ENCODE results near the gene UTF1.

The UTF1 gene

DNA sequence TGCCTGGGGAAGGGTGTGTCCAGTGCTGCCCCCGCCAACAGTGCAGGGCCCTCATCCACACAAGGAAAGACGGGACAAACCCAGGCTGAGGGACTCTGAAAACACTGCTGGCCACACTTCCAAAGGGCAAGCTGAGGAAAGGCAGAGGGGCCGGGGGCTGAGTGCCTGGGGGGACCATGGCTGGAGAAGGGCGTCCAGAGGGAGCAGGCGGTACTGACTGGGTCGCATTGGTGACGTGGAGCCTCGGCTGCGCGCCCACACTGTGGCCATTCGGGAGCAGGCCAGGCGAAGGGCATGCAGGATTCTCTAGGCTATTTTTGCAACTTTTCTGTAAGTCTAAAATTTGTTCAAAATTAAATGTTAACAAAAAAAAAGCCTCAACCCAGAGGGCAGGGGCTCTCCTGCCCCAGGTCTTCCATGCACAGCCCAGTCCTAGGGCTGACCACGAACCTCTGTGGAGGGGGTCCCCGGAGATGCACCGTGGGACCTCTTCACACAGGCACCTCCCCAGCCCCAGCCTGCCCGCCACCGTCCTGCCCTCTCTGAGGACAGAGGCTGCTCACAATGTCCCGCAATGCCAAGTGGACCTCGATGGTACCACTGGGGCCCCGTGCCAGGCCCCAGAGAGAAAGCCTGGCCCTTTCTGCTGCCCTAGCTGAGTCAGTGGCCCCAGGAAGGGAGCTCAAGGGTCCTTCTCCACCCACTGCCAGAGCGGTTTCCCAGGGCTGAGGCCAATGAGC, 36.2 kb downstream of the UTF1 start:
- DNase-seq = no peak

DNA sequence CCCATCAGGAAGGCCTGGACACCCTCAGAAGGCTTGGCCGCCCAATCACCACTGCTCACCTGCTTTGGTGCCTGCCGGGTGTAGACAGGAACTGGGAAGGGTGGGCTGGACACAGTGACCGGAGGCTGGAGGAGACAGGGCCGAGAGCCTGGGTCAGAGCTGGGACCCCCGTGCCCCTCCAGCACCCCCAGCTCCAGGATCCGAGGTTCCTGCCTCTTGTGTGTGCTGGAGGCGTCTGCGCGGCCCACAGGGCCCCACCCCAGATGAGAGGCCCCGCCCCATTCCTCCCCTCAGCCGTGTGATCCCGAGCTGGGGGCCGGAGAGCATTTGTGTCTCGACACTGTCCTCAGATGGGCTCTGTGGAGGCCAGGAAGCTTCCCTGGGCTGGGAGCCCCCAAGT, 37.3 kb downstream of the UTF1 start:
- no peak for DNase-seq

DNA sequence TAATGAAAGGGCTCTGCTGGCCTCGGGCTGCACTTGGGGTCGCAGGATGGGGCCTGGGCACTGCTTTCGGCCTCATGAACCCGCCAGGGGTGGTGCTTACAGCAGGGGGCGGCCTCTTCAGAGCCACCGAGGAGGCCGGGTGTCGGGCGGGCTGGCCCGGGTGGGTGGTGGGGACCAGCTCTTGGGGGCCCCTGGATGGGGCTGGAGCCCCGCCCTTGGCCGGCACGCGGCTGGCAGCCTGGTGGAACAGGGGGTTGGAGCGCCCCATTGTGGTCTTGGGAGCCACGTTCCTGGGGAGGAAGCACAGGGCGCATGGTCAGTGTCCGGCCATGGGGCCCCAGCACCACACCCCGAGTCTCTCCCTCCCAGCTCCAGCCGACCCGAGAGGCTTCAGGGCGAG, 37.8 kb downstream of the UTF1 start:
- DNase-seq = no peak

DNA sequence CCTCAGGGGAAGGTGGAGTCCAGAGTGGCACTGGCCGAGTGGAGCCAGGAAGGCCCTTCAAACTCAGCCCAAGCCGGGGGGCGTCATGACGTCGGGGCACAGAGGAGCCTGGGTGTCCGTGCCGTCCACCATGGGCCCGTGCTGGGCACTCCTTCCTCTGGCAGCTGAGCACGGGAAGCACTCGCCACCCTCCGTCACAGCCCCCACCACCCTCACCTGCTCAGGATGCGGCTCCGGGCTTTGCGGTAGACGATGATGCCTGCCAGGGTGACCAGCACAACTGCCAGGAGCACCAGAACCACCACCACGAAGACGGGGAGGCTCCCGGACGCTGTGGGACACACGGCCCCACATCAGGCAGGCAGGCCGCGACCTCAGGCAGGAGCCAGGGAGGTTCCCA, 38.5 kb downstream of the UTF1 start:
- DNase-seq = no peak

DNA sequence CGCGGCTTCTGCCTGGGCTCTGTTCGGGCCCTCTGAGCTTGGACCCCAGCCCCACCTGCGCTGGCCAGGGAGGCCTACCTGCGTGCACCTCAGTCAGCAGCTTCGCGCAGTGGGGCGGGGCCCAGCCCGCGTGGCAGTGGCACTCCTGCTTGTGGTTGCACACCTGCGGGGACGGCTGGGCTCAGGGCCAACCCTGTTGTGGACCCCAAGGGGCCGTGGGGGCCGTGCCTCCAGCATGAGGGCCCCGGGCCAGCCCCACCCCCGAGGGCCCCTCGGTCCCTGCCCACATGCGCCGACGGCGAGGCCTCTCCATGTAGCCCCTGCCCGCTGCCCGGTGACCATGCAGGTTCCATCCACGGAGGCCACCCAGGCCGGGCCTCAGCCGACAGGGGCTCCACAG, 39.4 kb downstream of the UTF1 start:
- DNase-seq = no peak

DNA sequence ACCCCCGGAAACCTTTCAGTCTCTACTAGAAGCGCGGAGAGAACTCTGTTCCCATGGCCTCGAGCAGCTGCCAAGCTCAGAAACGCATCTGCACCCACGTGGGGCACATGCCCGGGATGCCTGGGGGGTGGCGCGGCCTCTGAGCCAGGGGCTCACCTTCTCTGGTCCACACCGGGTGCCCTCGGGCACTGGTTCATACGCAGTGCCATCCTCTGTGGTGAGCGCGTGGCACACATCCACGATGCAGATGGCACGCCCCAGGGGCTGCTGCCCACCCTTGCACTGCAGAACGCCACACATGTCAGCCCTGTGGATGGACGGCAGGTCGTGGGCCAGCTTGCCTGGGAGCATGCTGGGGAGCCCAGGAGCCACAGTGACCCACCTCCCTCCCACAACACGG, 40.2 kb downstream of the UTF1 start:
- DNase-seq = no peak

DNA sequence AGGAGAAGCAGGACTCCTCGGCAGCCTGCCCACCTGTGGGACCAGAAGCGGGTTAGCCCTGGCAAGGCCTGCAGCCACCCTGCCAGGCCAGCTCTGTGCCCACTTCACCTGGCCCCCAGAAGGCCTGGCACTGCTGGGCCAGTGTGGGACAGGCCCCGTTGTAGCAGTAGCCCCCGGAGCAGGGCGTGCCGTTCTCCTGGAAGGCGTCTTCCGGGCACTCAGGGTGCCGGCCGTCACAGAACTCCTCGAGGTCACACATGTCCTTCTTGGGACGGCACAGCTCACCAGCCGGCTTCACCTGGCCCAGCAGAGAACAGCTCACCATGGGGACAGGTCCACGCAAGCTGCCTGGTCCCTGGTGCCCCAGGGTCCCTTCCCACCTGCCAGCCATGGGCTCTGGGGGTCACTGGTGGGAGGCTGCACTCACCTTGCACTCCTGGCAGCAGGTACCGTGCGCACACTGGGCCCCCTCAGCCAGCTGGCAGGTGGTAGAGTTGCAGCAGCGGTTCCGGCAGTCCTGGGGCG, 40.8 kb downstream of the UTF1 start:
- DNase-seq = no peak

DNA sequence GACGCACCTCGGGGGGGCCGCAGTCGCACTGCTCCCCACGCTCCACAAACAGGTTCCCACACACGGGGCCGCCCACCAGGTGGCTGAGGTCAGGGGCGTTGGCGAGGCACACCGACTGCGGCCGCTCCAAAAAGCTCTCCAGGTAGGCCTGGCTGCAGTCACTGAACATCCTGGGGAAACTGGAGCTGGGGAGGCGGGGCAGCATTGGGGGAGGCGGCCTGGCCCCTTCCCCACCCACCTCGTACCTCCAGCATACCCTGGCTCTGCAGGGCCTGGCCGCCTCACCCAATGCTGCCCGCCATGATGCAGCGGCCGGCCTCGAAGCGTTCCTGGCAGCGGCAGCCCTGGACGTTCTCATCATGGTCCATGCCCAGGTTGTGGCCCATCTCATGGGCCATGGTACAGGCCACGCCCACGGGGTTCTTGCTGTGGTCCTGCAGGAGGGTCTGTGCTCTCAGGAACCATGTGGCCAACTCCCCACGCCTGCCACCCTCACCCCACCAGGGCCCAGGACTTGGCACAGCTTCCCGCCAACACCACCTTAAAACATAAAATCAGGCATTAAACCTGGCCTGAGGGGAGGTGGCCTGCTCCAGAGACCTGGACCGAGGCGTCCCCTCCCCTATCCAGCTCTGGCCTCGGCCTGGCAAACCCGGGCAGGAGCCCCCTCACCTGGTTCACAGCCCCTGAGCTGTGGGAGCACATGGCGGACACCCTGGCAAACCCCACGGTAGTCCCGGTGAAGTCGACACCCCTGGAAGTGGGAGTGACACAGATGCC, 41.7 kb downstream of the UTF1 start:
- no peak for DNase-seq

DNA sequence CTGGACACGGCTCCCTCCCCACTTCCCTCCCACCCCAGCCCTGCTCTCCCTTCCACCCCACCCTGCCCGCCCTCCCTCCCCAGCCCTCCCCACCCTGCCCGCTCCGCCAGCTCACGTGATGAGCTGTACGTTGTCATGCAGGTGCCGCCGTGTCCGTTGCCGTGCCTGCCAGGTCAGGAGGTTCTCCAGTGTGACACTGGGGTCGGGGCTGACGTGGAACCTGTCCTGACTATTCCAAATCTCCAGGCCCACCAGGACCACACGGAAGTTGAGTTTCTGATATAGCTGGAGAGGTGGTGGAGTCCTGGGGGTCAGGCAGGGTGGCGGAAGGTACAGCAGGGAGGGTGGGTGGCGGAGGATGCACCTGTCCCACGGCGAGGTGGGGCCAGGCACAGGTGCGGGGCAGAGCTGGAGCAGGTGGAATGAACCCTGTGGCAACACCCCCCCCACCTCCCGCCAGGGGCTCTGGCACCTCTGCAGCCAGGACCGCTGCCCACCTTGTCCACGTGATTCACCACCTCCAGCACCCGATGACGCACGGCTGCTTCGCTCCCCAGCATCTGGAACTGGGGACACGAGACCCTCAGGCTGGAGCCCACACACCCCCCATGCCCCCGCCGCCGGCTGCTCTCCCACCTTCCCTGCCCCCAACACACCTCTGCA, 42.4 kb downstream of the UTF1 start:
- no peak for DNase-seq

DNA sequence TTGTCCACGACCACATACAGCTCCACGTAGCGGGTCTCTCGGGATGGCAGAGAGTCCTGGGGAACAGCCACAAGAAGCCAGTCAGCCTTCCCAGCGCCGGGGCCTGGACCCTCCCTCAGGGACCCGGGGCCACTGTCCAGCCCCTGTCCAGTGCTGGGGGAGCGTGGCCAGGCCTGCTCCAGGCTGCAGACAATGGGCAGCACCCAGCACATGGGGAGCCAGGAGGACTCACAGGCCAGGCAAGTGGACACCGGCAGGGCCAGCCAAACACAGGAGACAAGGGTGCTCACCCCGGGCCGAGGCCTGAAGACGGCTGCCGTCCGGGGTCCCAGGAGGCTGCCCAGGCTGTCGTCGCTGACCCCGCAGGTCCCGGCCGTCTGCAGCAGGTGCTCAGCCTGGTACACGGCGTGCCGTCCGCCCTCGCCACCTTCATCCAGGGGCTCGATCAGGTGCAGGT, 43.0 kb downstream of the UTF1 start:
- DNase-seq = no peak

DNA sequence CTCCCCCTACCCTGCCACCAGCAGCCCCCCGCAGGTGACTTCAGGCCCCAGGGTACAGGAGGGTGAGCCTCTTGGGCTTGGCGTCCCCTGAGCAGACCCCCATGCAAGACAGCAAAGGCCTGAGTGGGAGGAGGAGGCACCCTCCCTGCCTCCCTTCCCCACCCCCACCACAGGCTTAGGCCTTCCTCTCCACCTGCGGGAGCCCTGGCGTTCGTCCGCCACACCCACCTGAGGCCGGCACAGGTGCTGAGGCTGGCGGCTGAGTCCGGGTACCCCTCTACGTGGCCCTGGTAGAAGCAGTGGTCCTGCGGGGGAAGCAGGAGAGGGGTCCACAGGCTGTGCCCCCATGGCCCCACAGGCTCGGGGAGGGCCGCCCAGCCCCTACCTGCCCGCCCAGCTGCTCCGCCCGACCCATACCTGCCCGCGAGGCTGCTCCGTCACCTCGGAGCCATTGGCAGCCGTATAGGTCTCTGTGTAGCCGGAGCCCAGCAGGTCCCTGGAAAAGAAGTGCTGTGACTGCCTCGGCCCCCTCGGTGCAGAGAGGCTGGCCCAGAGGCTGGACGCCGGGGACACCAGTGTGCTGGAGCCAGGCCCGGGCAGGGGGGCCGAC, 43.6 kb downstream of the UTF1 start:
- no peak for DNase-seq

DNA sequence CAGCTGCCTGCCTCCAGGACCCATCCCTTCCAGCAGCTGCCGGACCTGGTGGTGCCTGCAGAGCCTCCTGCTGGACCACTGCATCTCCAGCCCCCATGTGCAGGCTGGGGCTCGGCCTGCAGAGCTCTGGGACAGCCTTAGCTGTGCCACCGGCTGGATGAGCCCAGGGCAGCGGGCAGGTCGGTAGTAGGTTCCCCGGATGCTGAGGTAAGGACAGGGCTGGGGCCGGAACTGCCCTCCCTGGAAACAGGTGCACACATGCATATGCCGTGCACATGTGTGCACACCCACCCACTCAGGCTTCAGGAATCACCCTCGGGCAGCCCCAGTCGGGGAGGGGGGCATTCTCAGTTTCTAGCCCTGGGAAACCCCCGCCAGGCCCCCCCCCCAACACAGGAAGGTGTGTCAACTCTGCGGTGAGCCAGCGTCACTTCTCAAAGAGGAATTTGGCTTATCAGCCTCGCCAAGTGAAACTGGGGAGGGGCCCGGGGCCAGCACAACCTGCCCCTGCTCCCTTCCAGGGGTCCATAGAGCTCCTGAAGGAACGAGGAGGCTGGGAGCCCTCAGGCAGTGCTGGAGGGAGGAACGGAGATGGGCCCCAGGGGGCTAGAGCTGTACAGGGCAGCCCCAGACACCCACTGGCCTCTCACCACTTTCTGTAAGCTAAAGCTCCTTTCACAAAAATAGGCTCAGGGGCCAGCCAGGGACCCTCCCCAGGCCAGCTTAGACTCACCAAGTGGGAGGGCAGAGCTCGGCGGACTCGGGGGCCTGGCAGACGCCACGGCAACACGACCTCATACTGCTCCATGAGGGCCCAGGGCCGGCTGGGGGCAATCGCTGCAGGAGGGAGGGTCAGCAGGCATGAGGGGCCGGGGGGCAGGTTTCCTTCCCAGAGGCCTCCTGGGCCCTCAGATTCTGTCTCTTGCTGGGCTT, 45.0 kb downstream of the UTF1 start:
- no peak for DNase-seq

DNA sequence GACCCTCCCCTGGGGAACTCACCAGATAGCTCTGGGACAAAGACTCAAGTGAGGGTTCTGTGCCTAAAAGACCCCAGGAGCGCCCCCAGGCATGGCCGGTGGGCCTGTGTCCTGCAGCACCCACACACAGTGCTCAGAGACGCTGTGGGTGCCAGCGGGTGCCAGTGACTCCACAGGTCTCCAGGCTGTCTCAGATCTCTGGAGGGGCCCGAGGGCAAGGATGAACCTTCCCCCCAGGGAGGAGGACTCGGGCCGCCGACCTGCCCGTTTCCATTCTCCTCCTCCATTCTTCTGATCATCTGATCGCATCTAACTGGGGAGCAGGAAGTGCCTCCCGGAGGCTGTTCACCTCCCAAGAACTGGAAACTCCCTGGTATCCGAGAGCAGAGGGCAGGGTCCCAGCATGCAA, 45.7 kb downstream of the UTF1 start:
- no peak for DNase-seq

DNA sequence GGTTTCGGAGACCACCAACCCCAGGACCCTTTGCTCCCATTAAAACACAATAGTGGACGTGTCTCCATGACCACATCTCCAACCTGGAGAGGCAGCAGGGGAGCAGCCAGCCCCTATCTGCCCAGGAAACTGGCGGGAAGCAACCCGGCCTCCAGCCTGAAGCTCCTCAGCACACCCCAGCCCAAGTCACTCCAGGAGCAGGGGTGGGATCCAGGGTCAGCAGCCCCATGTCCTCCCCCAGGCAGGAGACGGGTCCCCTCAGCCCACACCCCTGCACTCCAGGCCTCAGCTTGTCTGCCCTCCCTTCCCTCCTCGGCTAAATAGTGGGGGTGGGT, 46.0 kb downstream of the UTF1 start:
- DNase-seq = no peak

DNA sequence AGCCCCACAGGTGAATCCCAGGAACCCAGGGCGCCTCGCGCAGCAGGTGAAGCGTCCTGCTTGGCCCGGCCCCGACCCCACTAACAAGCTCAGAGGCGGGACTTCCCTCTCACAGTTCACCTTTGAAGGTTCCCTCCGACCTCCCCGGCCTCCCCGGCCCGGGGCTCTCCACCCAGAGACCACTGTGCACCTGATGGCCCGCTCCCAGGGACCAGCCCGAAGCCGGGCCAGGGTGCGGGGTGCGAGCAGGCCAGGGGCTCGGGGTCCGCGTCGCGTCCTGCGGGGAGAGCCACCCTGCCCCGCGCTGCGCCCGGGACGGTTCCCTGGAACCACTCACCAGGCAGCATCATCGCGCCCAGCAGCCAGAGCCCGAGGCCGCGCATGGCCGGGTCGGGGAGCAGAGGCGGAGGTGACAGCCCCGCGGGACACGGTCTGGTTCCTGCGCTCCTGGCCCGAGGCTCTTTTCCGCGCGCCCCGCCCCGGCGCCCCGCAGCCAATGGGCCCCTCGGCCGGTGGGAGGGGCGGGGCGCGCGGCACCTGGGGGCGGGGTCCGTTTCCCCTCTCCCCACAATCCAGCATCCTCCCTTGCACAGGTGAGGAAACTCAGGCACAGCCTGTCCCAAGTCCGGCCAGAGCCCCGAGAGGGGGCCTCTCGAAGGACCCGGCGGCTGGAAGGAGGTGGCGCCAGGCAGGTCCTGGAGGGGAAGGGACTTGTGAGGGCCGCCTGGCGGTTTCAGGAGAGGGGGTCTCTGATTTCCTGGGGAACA, 46.6 kb downstream of the UTF1 start, which contains the start of gene ADAM8:
Gene ADAM8 (minus strand): TSS at position 434 of the 767 bp plus-strand sequence. CDS start 51 bp downstream, at position 383.
- peak; percentile 11 for DNase-seq

DNA sequence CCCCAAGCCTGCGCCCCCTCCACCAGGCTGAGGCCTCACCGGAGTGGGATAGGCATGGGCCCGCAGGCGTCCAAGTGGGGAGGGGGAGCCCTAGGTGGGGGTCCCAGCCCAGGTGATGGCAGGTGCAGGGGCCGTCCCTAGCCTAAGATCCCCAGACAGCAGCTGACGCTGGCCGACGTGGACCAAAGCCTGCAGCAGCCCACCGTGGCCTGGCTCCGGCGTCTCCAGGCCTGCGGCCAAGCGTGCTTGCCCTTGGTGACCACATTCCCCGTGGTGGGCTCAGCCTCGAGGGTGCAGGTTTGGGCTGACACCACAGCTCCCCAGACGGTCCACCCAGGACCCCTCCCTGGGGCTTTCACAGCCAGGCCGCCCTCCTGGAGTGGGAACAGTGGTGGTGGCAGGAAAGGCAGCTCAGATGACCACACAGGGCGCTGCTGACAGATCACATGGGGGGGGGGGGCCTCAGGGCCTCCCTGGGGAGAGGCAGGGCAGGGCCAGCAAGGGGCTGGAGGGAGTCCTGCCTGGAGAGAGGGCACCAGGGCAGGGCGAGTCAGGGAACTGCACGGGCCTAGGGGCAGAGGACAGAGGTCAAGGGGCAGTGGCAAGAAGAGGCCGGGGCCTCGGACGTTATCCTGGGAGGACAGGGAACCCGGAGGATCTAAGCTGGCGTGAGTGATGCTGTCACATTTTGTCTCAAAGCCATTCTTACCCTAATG, 47.4 kb downstream of the UTF1 start:
- no peak for DNase-seq

DNA sequence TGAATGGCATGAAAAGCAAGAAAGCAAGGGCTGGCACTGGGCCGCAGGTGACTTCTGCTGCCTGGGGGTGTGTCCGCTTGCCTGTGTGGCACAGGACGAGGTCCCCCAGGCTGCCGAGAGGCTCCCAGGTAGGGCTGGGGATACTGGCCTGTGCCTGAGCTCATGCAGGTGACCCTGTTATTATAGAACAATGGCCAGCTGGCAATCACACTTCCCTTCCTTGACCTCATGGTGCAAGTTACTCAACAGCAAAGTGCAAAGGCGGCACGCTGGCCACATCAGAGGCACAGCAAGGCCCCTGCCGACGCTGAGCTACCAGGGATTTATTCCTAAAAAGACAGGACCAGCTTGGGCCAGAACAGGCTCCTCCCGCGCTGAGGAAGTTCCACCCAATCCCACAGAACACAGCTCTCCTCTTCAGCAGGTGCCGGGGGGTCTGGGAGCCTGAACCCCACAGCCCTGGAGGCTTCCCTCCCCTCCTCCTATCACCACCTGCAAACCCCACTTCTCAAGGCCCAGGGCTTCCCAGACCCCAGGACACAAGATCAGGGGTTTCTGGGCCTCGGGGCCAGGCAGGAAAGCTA, 48.1 kb downstream of the UTF1 start:
- no peak for DNase-seq

DNA sequence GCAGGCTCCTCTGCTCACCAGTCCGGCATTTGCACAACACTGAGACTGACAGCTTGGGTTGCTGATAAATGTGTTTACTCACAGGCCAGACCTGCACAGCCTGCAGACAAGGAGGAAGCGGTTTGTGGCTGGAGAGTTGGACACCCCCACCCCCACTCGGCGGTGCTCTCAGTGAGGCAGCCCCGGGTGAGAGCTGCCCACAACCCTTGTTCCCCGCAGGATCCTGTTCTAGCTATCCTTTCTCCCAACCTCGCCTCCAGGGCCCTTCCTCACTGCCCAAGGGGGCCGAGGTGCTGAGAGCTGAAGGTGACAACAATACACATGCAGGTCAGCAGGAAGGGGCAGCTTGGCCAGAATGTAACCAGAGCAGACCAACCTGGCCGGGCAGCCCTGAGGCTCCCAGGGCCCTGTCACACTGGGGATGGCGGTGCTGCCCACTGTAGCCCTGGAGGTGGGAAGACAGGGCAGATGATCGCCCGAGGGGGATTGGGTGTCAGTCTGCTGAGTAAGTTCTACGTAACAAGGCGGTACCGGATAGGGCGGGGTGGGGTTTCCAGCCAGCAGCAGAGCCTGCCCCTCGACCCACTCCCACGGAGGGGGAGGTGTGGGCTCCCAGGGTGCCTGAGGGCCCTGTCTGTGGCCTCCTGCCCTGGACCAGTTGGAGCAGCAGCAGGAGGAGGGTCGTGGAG, 48.7 kb downstream of the UTF1 start:
- DNase-seq = no peak

Data from NCI-H2171 (cell line).